HEK293 (cell line): ENCODE measurements around the gene PER1.

Experiments used
- CTCF ChIP-seq: fragments of 450-650 bp; formaldehyde crosslinking; IDR thresholded peaks from 2 replicates; pipeline ENCODE4 v1.5.1; 2016; ENCODE audit warnings: missing biosample characterization, missing genetic modification characterization
- ELK4 ChIP-seq: IDR thresholded peaks from 2 replicates; pipeline ENCODE4 v1.6.1; 2011; ENCODE audit warnings: mild to moderate bottlenecking, low read depth, low read length, borderline replicate concordance
- GLIS1 ChIP-seq: fragments of 450-650 bp; formaldehyde crosslinking; IDR thresholded peaks from 2 replicates; pipeline ENCODE4 v1.5.1; 2016; ENCODE audit warnings: missing biosample characterization, missing genetic modification characterization
- MEIS1 ChIP-seq: sonication (generic); formaldehyde crosslinking; IDR thresholded peaks from 2 replicates; pipeline ENCODE4 v1.8.1; 2022; ENCODE audit warnings: missing genetic modification reagents, mild to moderate bottlenecking, borderline replicate concordance
- PBX3 ChIP-seq: sonication (generic); formaldehyde crosslinking; IDR thresholded peaks from 2 replicates; pipeline ENCODE4 v1.8.1; 2022; ENCODE audit warnings: mild to moderate bottlenecking, moderate library complexity, missing genetic modification reagents
- SP2 ChIP-seq: fragments of 450-650 bp; formaldehyde crosslinking; IDR thresholded peaks from 2 replicates; pipeline ENCODE4 v1.5.1; 2016; ENCODE audit warnings: missing biosample characterization, missing genetic modification characterization
- ZBTB11 ChIP-seq: fragments of 450-650 bp; formaldehyde crosslinking; conservative IDR thresholded peaks from 2 replicates; pipeline ENCODE4 v1.5.1; 2016; ENCODE audit warnings: low read depth, missing biosample characterization, missing genetic modification characterization
- ZNF248 ChIP-seq: fragments of 450-650 bp; formaldehyde crosslinking; IDR thresholded peaks from 2 replicates; pipeline ENCODE4 v1.5.1; 2017; ENCODE audit warnings: missing biosample characterization, missing genetic modification characterization
- ZNF394 ChIP-seq: fragments of 450-650 bp; formaldehyde crosslinking; IDR thresholded peaks from 2 replicates; pipeline ENCODE4 v1.5.1; 2016; ENCODE audit warnings: missing biosample characterization, missing genetic modification characterization, mild to moderate bottlenecking, moderate library complexity, borderline replicate concordance
- ZNF629 ChIP-seq: fragments of 450-650 bp; formaldehyde crosslinking; IDR thresholded peaks from 2 replicates; pipeline ENCODE4 v1.5.1; 2017; ENCODE audit warnings: missing biosample characterization, missing genetic modification characterization
- ZNF768 ChIP-seq: fragments of 450-650 bp; formaldehyde crosslinking; IDR thresholded peaks from 2 replicates; pipeline ENCODE4 v1.5.1; 2018; ENCODE audit warnings: missing biosample characterization, mild to moderate bottlenecking, missing genetic modification characterization
- ZSCAN30 ChIP-seq: fragments of 450-650 bp; IDR thresholded peaks from 2 replicates; pipeline ENCODE4 v1.5.1; 2018; ENCODE audit warnings: missing biosample characterization, mild to moderate bottlenecking, missing genetic modification characterization, moderate library complexity

- TF ChIP-seq PBX3 (CRISPR knock-in tag) (no peak), CTCF (tag by site-specific recombination) (no peak), ZSCAN30 (tag by site-specific recombination) (no peak), ZNF248 (tag by site-specific recombination) (no peak), GLIS1 (tag by site-specific recombination) (peak; percentile 17; the same call in 1 of the 2 replicates), ZNF629 (tag by site-specific recombination) (no peak), SP2 (peak; percentile 71), ELK4 (no peak), MEIS1 (CRISPR knock-in tag) (no peak), ZNF394 (tag by site-specific recombination) (no peak), ZBTB11 (no peak), ZNF768 (no peak)
Observed at GRCh38 chr17:8162997-8163977, 11.1 kb upstream of the PER1 start.
